HFF-Myc (cell line): Measurements from ENCODE around the gene ZNF597.

Experiments
- DNase-seq: peaks from one replicate; pipeline ENCODE4 v3.0.0-alpha.2; 2011; ENCODE audit warnings: low read depth; ENCODE audit errors: extremely low read depth
- H3K4me3 ChIP-seq: replicated peaks from 2 replicates; pipeline ENCODE4 v1.5.1; 2011; ENCODE audit warnings: low read depth, mild to moderate bottlenecking, control low read depth, low read length
- TF ChIP-seq, protein P1 (sequence below): IDR thresholded peaks from 2 replicates; pipeline ENCODE4 v1.5.1; 2012; ENCODE audit warnings: mild to moderate bottlenecking, low read depth, low read length, control low read depth; ENCODE audit errors: missing control alignments

The ZNF597 gene

DNA sequence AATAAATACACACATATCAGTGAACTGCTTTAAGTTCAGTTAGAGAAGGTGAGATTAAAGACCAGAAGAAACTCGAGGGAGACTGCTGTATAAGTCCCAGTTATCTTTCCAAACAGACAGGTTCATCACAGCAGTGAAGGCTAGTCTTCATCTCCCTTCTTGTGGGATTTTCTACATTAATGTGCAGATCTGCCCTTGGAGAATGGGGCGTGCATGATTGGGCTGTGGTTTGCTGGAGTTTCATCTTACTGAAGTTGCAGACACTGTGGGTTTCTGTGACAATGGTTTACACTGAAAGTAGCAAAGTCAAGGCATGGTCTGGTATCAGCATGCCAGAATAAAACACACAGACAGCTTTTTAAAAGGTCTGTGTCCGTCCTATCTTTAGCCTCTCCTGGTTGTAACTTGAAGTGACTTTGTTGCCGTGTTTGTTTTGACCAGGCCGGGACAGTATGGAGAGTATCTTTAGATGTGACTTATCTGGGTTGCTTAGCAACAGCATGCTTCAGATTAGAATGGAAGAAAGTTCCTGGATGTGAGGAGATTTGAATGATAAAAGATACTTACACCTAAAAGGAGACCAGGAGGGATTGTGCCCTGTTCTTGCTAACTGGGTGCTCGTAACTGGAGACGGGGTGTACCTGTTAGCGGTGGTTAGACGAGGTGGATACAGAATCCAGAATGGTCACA lies 16.2 kb upstream of the ZNF597 start:
- TF ChIP-seq, protein P1, sequence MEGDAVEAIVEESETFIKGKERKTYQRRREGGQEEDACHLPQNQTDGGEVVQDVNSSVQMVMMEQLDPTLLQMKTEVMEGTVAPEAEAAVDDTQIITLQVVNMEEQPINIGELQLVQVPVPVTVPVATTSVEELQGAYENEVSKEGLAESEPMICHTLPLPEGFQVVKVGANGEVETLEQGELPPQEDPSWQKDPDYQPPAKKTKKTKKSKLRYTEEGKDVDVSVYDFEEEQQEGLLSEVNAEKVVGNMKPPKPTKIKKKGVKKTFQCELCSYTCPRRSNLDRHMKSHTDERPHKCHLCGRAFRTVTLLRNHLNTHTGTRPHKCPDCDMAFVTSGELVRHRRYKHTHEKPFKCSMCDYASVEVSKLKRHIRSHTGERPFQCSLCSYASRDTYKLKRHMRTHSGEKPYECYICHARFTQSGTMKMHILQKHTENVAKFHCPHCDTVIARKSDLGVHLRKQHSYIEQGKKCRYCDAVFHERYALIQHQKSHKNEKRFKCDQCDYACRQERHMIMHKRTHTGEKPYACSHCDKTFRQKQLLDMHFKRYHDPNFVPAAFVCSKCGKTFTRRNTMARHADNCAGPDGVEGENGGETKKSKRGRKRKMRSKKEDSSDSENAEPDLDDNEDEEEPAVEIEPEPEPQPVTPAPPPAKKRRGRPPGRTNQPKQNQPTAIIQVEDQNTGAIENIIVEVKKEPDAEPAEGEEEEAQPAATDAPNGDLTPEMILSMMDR = no peak
- peak overlapping the region; percentile 77 for H3K4me3 ChIP-seq
- no peak for DNase-seq

DNA sequence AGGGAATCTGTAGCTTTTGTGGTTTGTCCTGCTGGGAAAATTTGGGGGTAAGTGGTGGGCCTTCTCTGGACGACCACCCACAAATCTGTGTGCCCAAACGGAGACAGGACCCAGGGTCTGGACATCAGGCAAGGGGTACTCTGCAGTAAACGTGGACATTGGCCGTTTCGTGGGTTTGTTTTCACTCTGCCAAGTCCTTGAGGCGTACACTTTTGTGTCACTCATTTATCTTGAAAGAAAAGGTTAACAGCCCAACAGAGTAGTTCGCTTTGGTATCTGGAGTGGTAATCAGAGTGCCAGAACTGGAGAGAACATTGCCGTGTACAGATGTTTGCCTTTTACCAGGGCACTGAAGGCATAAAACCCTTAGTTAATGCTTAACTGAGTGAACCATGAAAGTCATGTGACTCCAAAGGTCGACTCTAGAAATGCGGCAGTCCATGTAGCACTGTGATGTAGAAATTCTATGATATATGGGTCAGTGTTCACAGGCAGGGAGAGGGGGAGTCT lies 15.6 kb upstream of the ZNF597 start:
- TF ChIP-seq, protein P1 = no peak
- peak overlapping the region; percentile 77 for H3K4me3 ChIP-seq
- DNase-seq = no peak

DNA sequence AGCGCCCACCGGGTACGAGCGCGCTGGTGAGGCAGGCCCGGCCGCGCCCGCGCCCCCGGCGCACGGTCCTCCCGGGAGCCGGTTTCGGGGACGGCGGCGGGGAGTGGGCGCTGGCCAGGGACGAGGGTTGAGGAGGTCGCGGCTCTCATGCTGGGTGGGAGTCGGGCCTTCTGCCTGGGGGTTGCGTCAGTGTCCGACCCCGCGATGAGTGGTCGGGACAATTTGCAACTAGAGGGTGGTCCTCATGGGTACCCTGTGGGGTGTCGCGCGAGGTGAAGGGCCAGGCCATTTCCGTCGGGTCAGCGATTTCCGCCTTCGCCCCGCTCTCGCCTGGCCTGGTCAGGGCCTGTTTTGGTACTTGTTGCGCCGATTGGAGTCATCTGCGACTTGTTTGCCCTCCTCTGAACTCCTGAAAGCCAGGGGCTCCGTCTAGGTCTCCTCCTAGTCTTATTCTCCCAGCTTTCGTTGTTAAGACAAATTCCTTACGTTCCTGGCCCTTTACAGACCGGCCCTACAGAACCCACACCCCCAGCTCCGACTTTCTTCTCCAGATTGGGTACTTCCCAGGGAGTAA lies 15.1 kb upstream of the ZNF597 start:
- DNase-seq = no peak
- H3K4me3 ChIP-seq = peak overlapping the region; percentile 77
- TF ChIP-seq, protein P1 = no peak

DNA sequence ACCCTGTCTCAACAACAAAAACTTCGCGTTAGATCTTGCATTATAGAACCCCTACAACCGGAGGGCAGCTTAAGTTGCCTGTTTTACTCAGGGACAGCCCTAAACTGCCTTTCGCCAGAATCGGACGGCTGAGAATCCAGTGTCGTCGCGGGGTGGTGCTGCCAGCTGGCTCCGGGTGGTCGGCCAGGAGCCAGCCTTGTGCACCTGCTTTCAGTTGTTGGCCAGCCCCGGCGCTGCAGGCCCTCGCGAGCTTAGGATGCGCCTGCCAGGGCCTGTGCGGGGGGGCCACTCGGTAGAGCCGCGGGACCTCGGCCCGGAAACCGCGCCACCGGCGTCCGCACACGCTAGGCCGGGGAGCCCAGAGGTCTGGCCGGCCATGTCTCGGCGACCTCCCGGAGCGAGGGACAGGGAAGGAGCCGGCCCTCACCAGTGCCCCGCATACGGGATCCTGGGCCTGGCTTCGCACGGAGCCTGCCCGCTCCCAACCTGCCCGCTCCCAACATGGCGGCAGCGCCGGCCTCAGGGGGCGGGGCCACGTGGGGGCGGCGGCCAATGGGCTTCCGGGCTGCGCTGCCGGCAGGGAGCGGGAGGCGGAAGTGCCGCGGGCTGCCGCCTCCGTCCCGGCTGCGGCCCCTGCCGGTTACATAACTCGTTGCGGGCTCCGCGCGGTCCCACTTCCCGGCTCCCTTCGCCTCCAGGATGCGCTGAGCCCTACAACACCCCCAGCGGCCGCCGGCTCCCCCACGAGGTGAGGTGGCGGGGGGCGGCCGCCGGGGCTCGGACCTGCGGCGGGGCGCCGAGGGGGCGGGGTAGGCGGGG lies 14.3 kb upstream of the ZNF597 start:
- DNase-seq = no peak
- TF ChIP-seq, protein P1 = peak; percentile 36
- peak overlapping the region; percentile 77 for H3K4me3 ChIP-seq

DNA sequence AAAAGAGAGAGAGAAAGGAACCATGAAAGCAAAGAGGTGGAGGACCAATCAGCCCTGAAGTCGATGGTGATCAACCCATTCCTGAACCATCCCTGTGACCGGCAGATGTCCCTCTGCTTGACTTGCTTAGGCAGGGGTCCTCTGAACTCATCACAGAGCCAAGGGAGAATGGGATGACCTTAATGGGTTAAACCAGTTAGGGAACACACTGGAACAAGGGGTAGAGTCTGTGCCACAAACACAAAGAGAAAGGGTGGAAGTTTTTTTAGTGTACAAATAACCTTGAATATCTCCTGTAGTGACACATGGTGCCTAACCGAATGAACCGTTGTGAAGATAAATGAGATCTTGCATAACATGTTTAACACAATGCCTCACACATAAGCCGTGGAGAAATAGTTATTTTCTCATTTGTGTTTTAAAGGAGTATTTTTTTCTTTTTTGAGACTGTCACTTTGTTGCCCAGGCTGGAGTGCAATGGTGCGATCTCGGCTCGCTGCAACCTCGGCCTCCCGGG lies 11.4 kb upstream of the ZNF597 start:
- TF ChIP-seq, protein P1 = no peak
- no peak overlapping the region for H3K4me3 ChIP-seq
- no peak for DNase-seq

DNA sequence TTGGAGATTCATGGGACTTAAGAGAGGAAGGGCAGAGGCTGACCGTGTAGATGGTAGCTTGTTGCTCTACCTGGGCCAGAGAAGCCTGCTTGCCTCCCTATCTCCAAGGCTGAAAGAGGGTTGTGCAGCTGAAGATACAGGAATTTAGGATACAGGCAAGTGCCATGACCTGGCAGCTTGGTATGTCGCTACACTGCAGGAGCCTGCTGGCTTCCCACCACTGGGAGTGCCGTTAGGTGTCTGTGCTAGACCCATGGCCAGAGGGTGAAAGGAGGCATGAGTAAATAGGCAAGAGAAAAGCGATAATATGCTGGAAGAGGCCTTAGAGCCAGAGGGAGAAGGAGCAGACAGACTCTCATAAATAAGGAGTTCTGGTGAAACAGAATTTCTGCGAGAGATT lies 10.8 kb upstream of the ZNF597 start:
- TF ChIP-seq, protein P1 = no peak
- no peak for DNase-seq
- H3K4me3 ChIP-seq = no peak overlapping the region
